GM19023 (cell line): ENCODE results near the gene MYCBPAP.

ENCODE experiments used
- ATAC-seq: cut with Tn5 transposase; IDR thresholded peaks from one replicate; pipeline ENCODE4 v1.9.1; 2021; ENCODE audit warnings: mild to moderate bottlenecking, moderate library complexity; ENCODE audit not compliant: unreplicated experiment

MYCBPAP gene

GRCh38 chr17:50487213-50488096 lies 20.8 kb upstream of the MYCBPAP start:
- ATAC-seq: no peak

- ATAC-seq: no peak
These were observed 19.4 kb upstream of the MYCBPAP start for GRCh38 chr17:50488880-50489279.

GRCh38 chr17:50491505-50491904 lies 16.7 kb upstream of the MYCBPAP start:
- ATAC-seq: no peak

GRCh38 chr17:50492214-50492613 lies 16.0 kb upstream of the MYCBPAP start:
- ATAC-seq: no peak

- ATAC-seq: no peak
These were observed 14.5 kb upstream of the MYCBPAP start for GRCh38 chr17:50493744-50494143.

GRCh38 chr17:50495217-50495823 lies 12.9 kb upstream of the MYCBPAP start:
- ATAC-seq: no peak

GRCh38 chr17:50495918-50496317 lies 12.3 kb upstream of the MYCBPAP start:
- ATAC-seq: no peak

- ATAC-seq: no peak
These were observed 10.0 kb upstream of the MYCBPAP start for GRCh38 chr17:50498021-50498874.

- ATAC-seq: no peak
These were observed 9.0 kb upstream of the MYCBPAP start for GRCh38 chr17:50499270-50499669.

- no peak for ATAC-seq
These were observed 8.5 kb upstream of the MYCBPAP start for GRCh38 chr17:50499721-50500120.

- no peak for ATAC-seq
These were observed 7.2 kb upstream of the MYCBPAP start for GRCh38 chr17:50501054-50501453.

- no peak for ATAC-seq
These were observed 5.8 kb upstream of the MYCBPAP start for GRCh38 chr17:50502301-50502990.

- ATAC-seq: no peak
These were observed 2.6 kb upstream of the MYCBPAP start for GRCh38 chr17:50505591-50506130.

GRCh38 chr17:50506298-50506697 lies 1.9 kb upstream of the MYCBPAP start:
- ATAC-seq: no peak

GRCh38 chr17:50508573-50509460 lies 578 bp downstream of the MYCBPAP start:
- no peak for ATAC-seq

- peak; percentile 79 for ATAC-seq
These were observed 2.8 kb downstream of the MYCBPAP start for GRCh38 chr17:50511058-50511457.

- ATAC-seq: no peak
These were observed 5.3 kb downstream of the MYCBPAP start for GRCh38 chr17:50513495-50513894.

GRCh38 chr17:50514388-50514787 lies 6.1 kb downstream of the MYCBPAP start:
- no peak for ATAC-seq

GRCh38 chr17:50514936-50515702 lies 6.9 kb downstream of the MYCBPAP start:
- no peak for ATAC-seq
